ENCODE results near the gene PLCXD3.

PLCXD3 gene

DNA sequence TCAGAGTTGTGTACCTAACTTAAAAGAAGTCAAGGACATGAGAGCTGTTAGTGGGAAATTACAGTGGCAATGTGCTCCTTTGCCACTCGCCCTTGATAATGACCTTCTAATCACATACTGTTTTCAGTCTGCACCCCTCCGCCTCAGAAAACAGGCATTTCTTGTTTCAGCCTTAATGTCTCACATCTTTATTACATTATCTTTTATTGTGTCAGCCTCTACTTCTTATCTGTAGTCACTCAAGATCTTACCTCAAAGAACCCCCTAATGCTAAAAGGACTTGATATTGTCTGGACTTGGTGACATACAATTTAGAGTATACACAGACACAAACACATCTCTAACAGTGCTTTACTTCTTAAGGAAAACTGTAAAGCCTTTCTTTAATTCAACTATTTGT lies 97.9 kb downstream of the PLCXD3 start:
- no peak for DNase-seq

DNA sequence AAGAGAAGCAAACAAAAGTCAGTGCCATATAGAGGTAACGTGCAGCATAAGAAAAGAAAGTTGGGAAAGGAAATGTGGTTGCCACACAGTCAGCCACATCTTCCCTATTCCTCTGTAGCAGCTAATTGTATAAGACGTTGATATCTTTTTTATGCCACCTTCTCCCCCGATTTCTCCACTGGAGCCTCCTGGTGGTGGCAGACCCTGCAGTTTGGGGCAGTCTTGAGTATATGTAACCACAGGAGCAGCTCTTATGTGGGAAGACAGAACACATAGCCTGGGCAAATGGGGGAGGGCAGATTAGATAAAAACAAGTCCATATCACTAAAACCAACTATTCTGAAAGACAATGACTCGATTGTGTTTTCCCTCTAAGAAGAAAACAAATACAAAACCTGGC lies 99.7 kb downstream of the PLCXD3 start:
- no peak for DNase-seq

- no peak for DNase-seq
Measured at GRCh38 chr5:41410307-41410706, 100.1 kb downstream of the PLCXD3 start.

DNA sequence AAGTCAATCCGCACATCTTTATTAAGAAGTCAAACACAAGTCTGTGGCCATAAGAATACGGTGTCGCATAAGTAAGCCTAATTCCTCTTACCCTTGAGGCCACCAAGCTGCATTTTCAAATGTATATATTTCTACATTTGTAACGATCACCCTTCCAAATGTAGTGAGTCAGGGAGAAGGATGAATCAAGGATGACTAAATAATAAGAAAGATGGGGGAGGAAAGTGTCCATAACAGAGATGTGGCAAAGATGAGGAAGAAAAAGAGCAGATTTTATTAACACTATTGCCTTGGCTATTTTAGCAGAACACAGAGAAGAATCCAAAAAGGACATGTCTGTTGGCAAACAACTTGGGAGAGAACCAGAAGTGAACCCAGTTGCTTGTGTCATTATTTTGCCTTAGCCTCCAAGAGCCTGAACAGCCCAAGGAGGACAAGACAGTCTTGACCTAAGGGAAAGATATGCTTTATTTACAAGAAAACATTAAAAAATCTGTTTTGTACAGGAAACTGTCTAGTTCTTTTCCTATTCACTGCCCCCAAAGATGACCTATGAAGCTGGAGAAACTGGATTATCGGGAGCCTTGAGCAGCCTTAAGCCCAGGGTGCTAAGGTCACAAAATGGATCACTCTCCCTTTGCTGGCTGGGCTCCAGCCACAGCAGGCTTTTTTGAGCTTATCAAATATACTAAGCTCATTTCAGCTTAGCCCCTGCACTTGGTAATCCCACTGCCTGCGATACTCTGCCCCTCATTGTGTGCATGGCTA lies 101.5 kb downstream of the PLCXD3 start:
- DNase-seq = no peak

DNA sequence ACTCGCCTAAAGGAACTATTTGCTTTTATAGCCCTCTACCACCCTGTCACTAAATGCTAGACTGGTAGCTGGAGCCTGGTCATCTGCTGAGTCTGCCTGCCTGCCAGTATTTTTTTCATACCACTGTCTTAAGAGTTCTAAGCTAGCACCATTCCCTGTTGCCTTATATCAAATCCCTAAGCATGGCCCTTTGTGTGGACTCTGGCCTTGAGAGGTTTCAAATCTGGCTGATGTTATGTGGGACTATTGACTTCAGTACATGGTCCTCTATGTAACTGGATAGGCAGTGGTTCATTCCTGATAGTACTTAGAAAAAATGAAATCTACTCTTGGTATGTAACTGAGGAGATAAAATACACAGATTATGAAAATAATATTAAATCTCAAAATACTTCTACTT lies 103.5 kb downstream of the PLCXD3 start:
- DNase-seq = no peak

GRCh38 chr5:41406424-41406823 lies 104.0 kb downstream of the PLCXD3 start:
- no peak for DNase-seq

DNA sequence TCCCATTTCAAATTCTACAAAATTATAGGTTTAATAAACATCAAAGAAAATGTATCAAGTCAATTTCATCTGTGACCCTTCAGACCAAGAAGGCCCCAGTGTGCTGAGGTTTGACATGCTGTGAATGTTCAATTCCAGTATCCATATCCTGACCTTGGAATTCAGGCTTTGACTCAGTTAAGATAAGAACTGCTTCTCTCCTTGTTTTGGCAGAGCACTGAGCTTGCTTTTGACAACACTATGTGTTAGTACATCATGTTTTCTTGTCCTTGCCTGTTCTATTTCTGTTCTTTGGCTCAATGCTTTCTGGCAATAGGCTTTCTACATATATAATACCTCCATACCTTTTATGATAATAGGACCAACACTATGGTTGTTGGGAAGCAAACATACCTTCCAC lies 105.6 kb downstream of the PLCXD3 start:
- no peak for DNase-seq

- no peak for DNase-seq
Measured at GRCh38 chr5:41403846-41404245, 106.6 kb downstream of the PLCXD3 start.

GRCh38 chr5:41402845-41403244 lies 107.6 kb downstream of the PLCXD3 start:
- no peak for DNase-seq

- DNase-seq = no peak
Measured at GRCh38 chr5:41399839-41400238, 110.6 kb downstream of the PLCXD3 start.

DNA sequence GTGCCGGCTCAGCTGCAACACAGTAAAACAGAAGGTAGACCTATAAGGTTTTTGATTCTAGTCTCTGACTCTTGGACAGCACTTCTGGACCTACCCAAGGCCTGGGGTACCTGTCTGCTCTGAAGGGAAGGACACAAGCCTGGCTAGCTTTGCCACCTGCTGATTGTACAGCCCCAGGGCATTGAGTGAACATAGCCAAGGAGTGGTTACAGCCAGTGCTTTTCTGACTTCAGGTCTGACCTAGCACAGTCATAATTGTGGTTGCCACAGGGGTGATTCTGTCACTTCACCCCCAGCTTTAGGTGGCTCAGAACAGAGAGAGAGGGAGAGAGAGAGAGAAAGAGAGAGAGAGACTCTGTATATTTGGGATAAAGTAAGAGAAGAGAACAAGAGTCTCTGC lies 118.4 kb downstream of the PLCXD3 start:
- DNase-seq = no peak

- DNase-seq = no peak
Measured at GRCh38 chr5:41374631-41375030, 135.8 kb downstream of the PLCXD3 start.

- no peak for DNase-seq
Measured at GRCh38 chr5:41373230-41373629, 137.2 kb downstream of the PLCXD3 start.

DNA sequence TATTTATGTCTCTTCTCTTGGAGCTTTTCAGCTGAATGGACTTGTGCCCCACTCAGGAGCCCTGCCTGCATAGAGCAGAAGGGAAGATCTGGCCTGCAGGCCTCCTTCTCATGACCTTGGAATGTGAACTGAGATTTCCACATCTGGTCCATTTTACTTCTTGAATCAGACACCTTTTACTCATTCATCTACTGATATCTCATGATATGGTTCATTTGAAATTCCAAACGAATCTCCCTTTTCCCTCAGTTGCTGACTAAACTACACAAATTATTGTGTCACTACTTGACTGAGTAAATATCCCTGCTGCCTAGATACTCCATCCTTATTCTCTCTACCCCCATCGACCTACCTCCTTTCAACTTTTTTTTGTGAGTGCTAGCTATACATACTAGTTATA lies 138.7 kb downstream of the PLCXD3 start:
- no peak for DNase-seq

- no peak for DNase-seq
Measured at GRCh38 chr5:41370482-41370881, 139.9 kb downstream of the PLCXD3 start.

DNA sequence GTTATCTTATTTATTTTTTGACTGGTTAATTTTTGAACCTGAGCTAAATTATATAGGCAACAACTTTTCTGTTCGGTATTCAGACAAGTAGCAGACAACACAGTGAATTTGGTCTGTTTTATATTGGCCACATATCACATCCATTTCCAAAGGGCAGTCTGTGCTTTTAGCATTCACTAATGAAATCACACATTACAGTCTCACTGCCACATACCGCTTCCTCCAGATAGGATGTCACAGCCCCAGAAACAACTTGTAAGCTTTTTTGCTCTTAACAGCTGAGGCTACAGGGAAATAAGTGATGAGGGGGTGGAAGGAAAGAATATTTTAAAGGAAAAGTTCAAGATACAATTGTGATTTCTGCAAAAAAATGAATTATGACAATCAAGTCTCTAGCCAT lies 140.6 kb downstream of the PLCXD3 start:
- DNase-seq = no peak

GRCh38 chr5:41368158-41368557 lies 142.2 kb downstream of the PLCXD3 start:
- DNase-seq = no peak

GRCh38 chr5:41365369-41365768 lies 145.0 kb downstream of the PLCXD3 start:
- no peak for DNase-seq

DNA sequence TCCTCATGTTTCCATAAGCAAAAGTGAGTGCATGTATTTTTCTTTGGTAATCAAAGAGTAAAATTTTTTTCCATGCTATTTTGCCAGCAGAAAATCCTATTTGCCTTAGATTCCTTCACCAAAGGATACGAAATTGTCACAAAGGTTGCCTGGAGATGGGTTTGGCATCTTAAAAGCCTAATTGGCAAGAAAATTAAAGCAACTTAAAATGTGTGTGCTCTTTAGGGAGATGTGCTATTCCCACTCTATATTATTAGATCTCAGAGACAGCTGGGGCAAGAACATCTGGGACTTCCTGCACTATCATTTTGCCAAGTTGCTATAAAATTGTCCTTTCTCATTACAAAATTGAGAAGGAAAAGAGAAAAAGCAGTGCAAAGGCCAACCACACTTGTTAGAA lies 146.1 kb downstream of the PLCXD3 start:
- DNase-seq = no peak

- no peak for DNase-seq
Measured at GRCh38 chr5:41363343-41363986, 146.9 kb downstream of the PLCXD3 start.

GRCh38 chr5:41356786-41357185 lies 153.6 kb downstream of the PLCXD3 start:
- no peak for DNase-seq

- no peak for DNase-seq
Measured at GRCh38 chr5:41349846-41350245, 160.6 kb downstream of the PLCXD3 start.

- no peak for DNase-seq
Measured at GRCh38 chr5:41347569-41347968, 162.8 kb downstream of the PLCXD3 start.

DNA sequence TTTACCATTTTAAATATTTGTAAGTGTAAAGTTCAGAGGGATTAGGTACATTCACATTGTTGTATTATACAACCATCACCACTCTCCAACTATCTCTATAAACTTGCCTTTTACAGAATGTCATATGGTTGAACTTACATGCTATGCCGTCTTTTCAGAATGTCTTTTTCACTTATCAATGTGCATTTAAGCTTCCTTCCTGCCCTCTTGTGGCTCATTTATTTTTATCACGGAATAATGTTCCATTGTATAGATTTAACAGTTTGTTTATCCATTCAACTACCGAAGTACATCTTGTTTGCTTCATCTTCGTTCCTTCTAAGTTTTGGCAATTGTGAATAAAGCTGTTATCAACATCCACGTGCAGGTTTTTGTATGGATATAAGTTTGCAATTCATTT lies 163.8 kb downstream of the PLCXD3 start:
- DNase-seq = no peak

DNA sequence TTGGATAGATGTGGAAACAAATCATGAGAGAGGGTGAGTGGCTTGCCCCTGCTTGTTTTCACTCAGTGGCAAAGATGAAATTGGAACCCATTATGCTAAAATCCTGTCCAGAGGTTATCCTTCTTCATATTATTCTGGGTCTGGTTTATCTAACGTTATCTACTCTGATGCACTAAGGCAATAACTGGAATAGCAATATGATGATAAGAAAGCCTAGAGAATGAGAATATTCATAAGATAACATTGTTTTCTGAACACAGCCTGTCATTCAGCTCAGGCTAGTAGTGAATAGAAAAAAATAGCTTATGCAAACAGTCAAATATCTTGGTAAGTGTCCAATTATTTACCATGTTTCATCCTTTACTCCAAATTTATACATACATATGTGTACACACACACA lies 165.1 kb downstream of the PLCXD3 start:
- no peak for DNase-seq

Data from NCI-H187 treated with DMSO at 0.1 percent for 48 hours (cell line).